A673 (cell line): ENCODE data around the gene DERL2.

Source experiments
- EZH2 ChIP-seq: fragments of 200-600 bp; sonication (generic); IDR thresholded peaks from 2 replicates; pipeline ENCODE4 v1.6.1; 2017; ENCODE audit warnings: borderline replicate concordance, low read depth, mild to moderate bottlenecking, mixed read lengths, antibody characterized with exemption, low read length; ENCODE audit not compliant: poor library complexity, severe bottlenecking
- TF ChIP-seq, protein P1 (sequence below): fragments of 300-800, 200-600 bp; sonication (generic); conservative IDR thresholded peaks from 2 replicates; pipeline ENCODE4 v1.5.1; 2017; ENCODE audit warnings: low read depth, mild to moderate bottlenecking, antibody characterized with exemption, low read length, moderate library complexity, mixed read lengths

DNA sequence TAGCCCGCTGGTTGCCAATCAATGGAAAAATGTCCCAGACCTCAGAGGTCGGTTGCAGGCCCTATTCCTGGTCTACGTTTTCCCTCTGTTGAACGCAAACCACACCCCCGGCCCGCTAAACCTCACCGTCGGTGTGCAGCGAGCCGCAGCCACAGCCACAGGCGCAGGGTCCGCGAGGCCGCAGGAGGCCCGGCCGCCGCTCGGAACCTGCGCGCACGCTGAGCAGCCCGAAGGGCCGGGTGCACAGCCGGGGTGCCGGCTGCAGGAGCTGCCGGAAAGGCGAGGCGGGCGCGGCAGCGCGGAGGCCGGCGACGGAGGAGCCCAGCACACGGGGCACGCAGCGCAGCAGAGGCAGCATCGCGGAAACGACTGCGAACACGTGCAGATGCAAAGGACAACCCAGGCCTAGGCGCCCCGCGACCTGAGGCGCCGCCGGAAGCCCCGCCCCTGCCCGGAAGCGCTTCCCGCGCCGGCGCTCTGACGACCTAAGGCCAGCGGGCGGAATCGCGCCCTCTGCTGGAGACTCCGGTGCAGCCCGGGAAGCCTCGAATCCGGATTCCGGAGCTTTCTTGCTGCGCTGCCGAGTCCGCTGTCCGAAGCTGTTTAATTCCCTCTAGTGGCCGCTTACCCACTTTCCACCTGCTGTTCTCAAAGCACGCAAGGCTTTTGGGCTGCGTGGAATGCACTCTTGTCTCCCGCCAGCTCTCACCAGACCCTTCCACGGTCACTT, 47.1 kb downstream of the DERL2 start, which contains the start of gene C1QBP:
- TF ChIP-seq, protein P1, sequence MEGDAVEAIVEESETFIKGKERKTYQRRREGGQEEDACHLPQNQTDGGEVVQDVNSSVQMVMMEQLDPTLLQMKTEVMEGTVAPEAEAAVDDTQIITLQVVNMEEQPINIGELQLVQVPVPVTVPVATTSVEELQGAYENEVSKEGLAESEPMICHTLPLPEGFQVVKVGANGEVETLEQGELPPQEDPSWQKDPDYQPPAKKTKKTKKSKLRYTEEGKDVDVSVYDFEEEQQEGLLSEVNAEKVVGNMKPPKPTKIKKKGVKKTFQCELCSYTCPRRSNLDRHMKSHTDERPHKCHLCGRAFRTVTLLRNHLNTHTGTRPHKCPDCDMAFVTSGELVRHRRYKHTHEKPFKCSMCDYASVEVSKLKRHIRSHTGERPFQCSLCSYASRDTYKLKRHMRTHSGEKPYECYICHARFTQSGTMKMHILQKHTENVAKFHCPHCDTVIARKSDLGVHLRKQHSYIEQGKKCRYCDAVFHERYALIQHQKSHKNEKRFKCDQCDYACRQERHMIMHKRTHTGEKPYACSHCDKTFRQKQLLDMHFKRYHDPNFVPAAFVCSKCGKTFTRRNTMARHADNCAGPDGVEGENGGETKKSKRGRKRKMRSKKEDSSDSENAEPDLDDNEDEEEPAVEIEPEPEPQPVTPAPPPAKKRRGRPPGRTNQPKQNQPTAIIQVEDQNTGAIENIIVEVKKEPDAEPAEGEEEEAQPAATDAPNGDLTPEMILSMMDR = peak; percentile 98
- no peak for TF ChIP-seq EZH2
